WTC11 (cell line): ENCODE data around the gene CD300LG. TPM values are rescaled to one million over a fixed set of nuclear protein-coding genes. Genes with fewer than 3 reads are reported as not detected.
A peak's percentile ranks its signal among the peaks of the same experiment; 100 is the strongest.

Experiments used
- ATAC-seq: fragments of 200-7000 bp; cut with Tn5 transposase; 2 replicates; pipeline ENCODE4 v1.10.0; 2021; ENCODE audit warnings: mild to moderate bottlenecking, moderate library complexity
- CTCF ChIA-PET: fragments of 300-600 bp; sonication (Branson Sonifier 250); formaldehyde crosslinking; loops from one replicate; lab custom pipeline; 2021; ENCODE audit warnings: antibody characterized with exemption; lab: Charles Lee
- POLR2A ChIA-PET: fragments of 350-600 bp; sonication (Branson Sonifier 250); formaldehyde crosslinking; loops from one replicate; lab custom pipeline; 2021; ENCODE audit warnings: antibody characterized with exemption; lab: Charles Lee
- DNase-seq: peaks from one replicate; pipeline ENCODE4 v3.0.0; 2021; ENCODE audit warnings: low spot score
- H3K27ac Mint-ChIP-seq: 2 replicates; pipeline ENCODE4 v1.8.0; 2021; ENCODE audit warnings: mixed read lengths
- H3K27me3 Mint-ChIP-seq: 2 replicates; pipeline ENCODE4 v1.8.0; 2021; ENCODE audit warnings: low read depth, mild to moderate bottlenecking, moderate library complexity, mixed read lengths
- H3K36me3 Mint-ChIP-seq: 2 replicates; pipeline ENCODE4 v1.8.0; 2021; ENCODE audit warnings: mixed read lengths
- H3K4me1 Mint-ChIP-seq: 2 replicates; pipeline ENCODE4 v1.8.0; 2022; ENCODE audit warnings: mixed read lengths
- H3K4me3 Mint-ChIP-seq: 2 replicates; pipeline ENCODE4 v1.8.0; 2021; ENCODE audit warnings: mild to moderate bottlenecking, moderate library complexity, mixed read lengths
- H3K9me3 Mint-ChIP-seq: 2 replicates; pipeline ENCODE4 v1.8.0; 2021; ENCODE audit warnings: mixed read lengths
- AFF4 ChIP-seq: sonication (generic); formaldehyde crosslinking; IDR thresholded peaks from 2 replicates; pipeline ENCODE4 v1.8.1; 2023; ENCODE audit warnings: mild to moderate bottlenecking, missing genetic modification reagents, borderline replicate concordance
- ATF2 ChIP-seq: sonication (generic); formaldehyde crosslinking; IDR thresholded peaks from 2 replicates; pipeline ENCODE4 v1.8.1; 2022; ENCODE audit warnings: low read depth, missing genetic modification reagents, borderline replicate concordance
- CBFB ChIP-seq: sonication (generic); formaldehyde crosslinking; IDR thresholded peaks from 2 replicates; pipeline ENCODE4 v1.8.1; 2022; ENCODE audit warnings: mild to moderate bottlenecking, low read depth, missing genetic modification reagents
- CTCF ChIP-seq: fragments of 200-600 bp; IDR thresholded peaks from 2 replicates; pipeline ENCODE4 v1.8.0; 2022; ENCODE audit warnings: antibody characterized with exemption
- E2F5 ChIP-seq: sonication (generic); formaldehyde crosslinking; IDR thresholded peaks from 2 replicates; pipeline ENCODE4 v1.8.1; 2022; ENCODE audit warnings: mild to moderate bottlenecking, moderate library complexity, missing genetic modification reagents
- JUN ChIP-seq: sonication (generic); formaldehyde crosslinking; IDR thresholded peaks from 2 replicates; pipeline ENCODE4 v1.8.0; 2023; ENCODE audit warnings: mild to moderate bottlenecking, missing genetic modification reagents
- KAT7 ChIP-seq: sonication (generic); formaldehyde crosslinking; IDR thresholded peaks from 2 replicates; pipeline ENCODE4 v1.8.1; 2023; ENCODE audit warnings: missing genetic modification reagents, mild to moderate bottlenecking, borderline replicate concordance
- MXD4 ChIP-seq: fragments of 250-450 bp; sonication (Bioruptor Pico); IDR thresholded peaks from 2 replicates; pipeline ENCODE4 v1.8.0; 2021; ENCODE audit warnings: mild to moderate bottlenecking, moderate library complexity, borderline replicate concordance
- NR3C1 ChIP-seq: sonication (generic); formaldehyde crosslinking; conservative IDR thresholded peaks from 2 replicates; pipeline ENCODE4 v1.8.1; 2023; ENCODE audit warnings: low read depth, mild to moderate bottlenecking, missing genetic modification reagents
- PRDM15 ChIP-seq: sonication (generic); formaldehyde crosslinking; IDR thresholded peaks from 2 replicates; pipeline ENCODE4 v1.8.0; 2022; ENCODE audit warnings: missing genetic modification reagents
- SP1 ChIP-seq: sonication (generic); formaldehyde crosslinking; conservative IDR thresholded peaks from 2 replicates; pipeline ENCODE4 v1.8.1; 2022; ENCODE audit warnings: missing genetic modification reagents
- ZNF121 ChIP-seq: sonication (generic); formaldehyde crosslinking; IDR thresholded peaks from 2 replicates; pipeline ENCODE4 v1.8.0; 2023; ENCODE audit warnings: missing genetic modification reagents
- ZNF138 ChIP-seq: sonication (generic); formaldehyde crosslinking; conservative IDR thresholded peaks from 2 replicates; pipeline ENCODE4 v1.8.1; 2022; ENCODE audit warnings: mild to moderate bottlenecking, moderate library complexity, missing genetic modification reagents
- total RNA-seq: library from RNA; stranded (reverse); gene quantifications from 3 replicates; pipeline ENCODE4 v1.2.3, GENCODE V29; 2021

Gene CD300LG
- total RNA-seq, 1 experiment from 2014 or later, result not detected

GRCh38 chr17:43879723-43880419, 32.9 kb downstream of the CD300LG start:
- Mint-ChIP-seq H3K27me3 (no peaks in the 10 kb centered on the region), H3K27ac (no peak overlapping the region), H3K4me1 (peaks cover 14% of the 10 kb centered on the region), H3K9me3 (no peaks in the 10 kb centered on the region), H3K36me3 (0 out of 2 replicates have a peak, but pooled peaks cover 2% of the 10 kb centered on the region), H3K4me3 (no peak overlapping the region)
- CTCF ChIA-PET, result interaction anchor here (0.6 to 5.4 kb wide), 34 partner anchors 8 to 1538 kb away, joined by 3 to 49 read pairs (median 5); partner anchors contain the start of genes CD300LG, MPP2, NAGS and TMUB2
- POLR2A ChIA-PET, result no interaction called here
- DNase-seq (no peak), ATAC-seq (no peak)
- no peak for TF ChIP-seq KAT7 (CRISPR knock-in tag)

- ChIA-PET POLR2A (no interaction called here), CTCF (interaction anchor here (0.7 to 5.4 kb wide), 28 partner anchors 8 to 306 kb away, joined by 3 to 49 read pairs (median 4); partner anchors contain the start of genes CD300LG, MPP2, NAGS and TMUB2)
- ATAC-seq (peak; percentile 40), DNase-seq (peak; percentile 79)
- Mint-ChIP-seq H3K9me3 (no peaks in the 10 kb centered on the region), H3K27me3 (no peaks in the 10 kb centered on the region), H3K36me3 (0 out of 2 replicates have a peak, but pooled peaks cover 2% of the 10 kb centered on the region), H3K4me1 (peaks cover 14% of the 10 kb centered on the region), H3K27ac (no peak overlapping the region), H3K4me3 (no peak overlapping the region)
- TF ChIP-seq CTCF (peak; percentile 91), ZNF138 (CRISPR knock-in tag) (no peak)
Observed at GRCh38 chr17:43880420-43880991, 33.5 kb downstream of the CD300LG start.

GRCh38 chr17:43881181-43881580, 34.2 kb downstream of the CD300LG start:
- ChIA-PET CTCF (interaction anchor here (0.7 to 5.4 kb wide), 23 partner anchors 7 to 126 kb away, joined by 3 to 49 read pairs (median 4); partner anchors contain the start of genes CD300LG, MPP2 and NAGS), POLR2A (no interaction called here)
- H3K4me3 Mint-ChIP-seq, result no peak overlapping the region
- H3K4me1 Mint-ChIP-seq, result peaks cover 14% of the 10 kb centered on the region
- no peaks in the 10 kb centered on the region for H3K9me3 Mint-ChIP-seq
- H3K27ac Mint-ChIP-seq, result no peak overlapping the region
- 0 out of 2 replicates have a peak, but pooled peaks cover 2% of the 10 kb centered on the region for H3K36me3 Mint-ChIP-seq
- TF ChIP-seq ATF2 (CRISPR knock-in tag), result no peak
- no peak for TF ChIP-seq NR3C1
- ATAC-seq (no peak), DNase-seq (no peak)
- no peaks in the 10 kb centered on the region for H3K27me3 Mint-ChIP-seq

- ChIA-PET CTCF (interaction anchor here (1.4 to 5.4 kb wide), 7 partner anchors 12 to 62 kb away, joined by 4 to 49 read pairs (median 10); partner anchors contain the start of gene CD300LG), POLR2A (no interaction called here)
- Mint-ChIP-seq H3K9me3 (no peaks in the 10 kb centered on the region), H3K4me3 (no peak overlapping the region), H3K27ac (no peak overlapping the region), H3K36me3 (0 out of 2 replicates have a peak, but pooled peaks cover 2% of the 10 kb centered on the region), H3K27me3 (no peaks in the 10 kb centered on the region), H3K4me1 (peaks cover 20% of the 10 kb centered on the region)
- ATAC-seq, result no peak
- no peak for DNase-seq
- TF ChIP-seq MXD4 (no peak), AFF4 (CRISPR knock-in tag) (no peak), E2F5 (no peak), JUN (CRISPR knock-in tag) (no peak), SP1 (CRISPR knock-in tag) (no peak), ZNF121 (no peak), CBFB (CRISPR knock-in tag) (no peak), PRDM15 (no peak)
Observed at GRCh38 chr17:43881758-43882505, 35.0 kb downstream of the CD300LG start.
